Sigmoid colon (tissue), 4 donors: Measurements from ENCODE around the gene ABHD13.

ENCODE experiments used
- EP300 ChIP-seq, 4 donors: sonication (generic); formaldehyde crosslinking; IDR thresholded peaks; one replicate each; pipeline ENCODE4 v1.6.1; 2017; ENCODE audit warnings: antibody characterized with exemption in 4 of 4
- POLR2A ChIP-seq, 2 donors: fragments of 450-650 bp; IDR thresholded peaks; one replicate each; pipeline ENCODE4 v1.6.1; 2016; ENCODE audit warnings: antibody characterized with exemption in 2 of 2, mild to moderate bottlenecking in 2 of 2, moderate library complexity in 2 of 2
- POLR2AphosphoS5 ChIP-seq, 4 donors: sonication (generic); formaldehyde crosslinking; IDR thresholded peaks; one replicate each; pipeline ENCODE4 v1.6.1; 2017; ENCODE audit warnings: antibody characterized with exemption in 4 of 4
- TF ChIP-seq, protein P1 (sequence below), 4 experiments: fragments of 450-650 bp in 3 of 4; fragments of 200-600 bp in 1 of 4; IDR thresholded peaks; one replicate each; pipeline ENCODE4 v1.5.1; 2016 to 2019; ENCODE audit warnings: antibody characterized with exemption in 4 of 4, mild to moderate bottlenecking in 3 of 4, moderate library complexity in 2 of 4

DNA sequence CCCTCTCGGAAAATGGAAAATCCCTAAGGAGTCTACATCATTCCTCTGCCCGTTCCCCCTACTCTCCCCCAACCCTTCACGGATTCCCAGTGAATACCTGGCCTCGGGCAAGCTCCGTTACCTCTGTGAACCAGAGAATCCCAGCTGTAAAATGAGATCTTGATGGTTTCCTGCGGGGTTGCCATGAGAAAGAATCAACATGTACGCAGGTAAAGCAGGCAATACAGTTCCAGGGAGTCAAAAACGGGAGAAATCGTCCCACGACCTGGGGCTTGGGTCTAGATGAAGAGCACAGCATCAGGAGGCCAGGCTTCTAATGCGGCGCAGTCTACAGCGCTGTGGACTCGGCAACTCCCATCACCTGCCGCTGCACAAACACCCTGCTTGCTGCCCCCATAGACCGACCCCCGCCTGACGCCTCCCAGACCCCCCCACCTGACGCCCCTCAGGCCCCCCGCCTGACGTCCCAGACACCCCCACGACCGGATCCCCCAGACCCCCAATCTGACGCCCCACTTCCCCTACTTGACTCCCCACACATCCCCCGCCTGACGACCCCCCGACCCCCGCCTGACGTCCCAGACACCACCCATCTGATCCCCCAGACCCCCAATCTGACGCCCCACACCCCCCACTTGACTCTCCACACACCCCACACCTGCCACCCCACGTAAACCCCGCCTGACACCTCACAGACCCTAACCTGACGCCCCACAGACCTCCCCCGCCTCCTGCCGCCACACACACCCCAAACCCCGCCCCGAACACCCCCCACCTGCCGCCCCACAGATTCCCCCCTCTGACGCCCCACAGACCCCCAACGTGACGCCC is 3.5 kb upstream of the ABHD13 start:
- TF ChIP-seq, protein P1, sequence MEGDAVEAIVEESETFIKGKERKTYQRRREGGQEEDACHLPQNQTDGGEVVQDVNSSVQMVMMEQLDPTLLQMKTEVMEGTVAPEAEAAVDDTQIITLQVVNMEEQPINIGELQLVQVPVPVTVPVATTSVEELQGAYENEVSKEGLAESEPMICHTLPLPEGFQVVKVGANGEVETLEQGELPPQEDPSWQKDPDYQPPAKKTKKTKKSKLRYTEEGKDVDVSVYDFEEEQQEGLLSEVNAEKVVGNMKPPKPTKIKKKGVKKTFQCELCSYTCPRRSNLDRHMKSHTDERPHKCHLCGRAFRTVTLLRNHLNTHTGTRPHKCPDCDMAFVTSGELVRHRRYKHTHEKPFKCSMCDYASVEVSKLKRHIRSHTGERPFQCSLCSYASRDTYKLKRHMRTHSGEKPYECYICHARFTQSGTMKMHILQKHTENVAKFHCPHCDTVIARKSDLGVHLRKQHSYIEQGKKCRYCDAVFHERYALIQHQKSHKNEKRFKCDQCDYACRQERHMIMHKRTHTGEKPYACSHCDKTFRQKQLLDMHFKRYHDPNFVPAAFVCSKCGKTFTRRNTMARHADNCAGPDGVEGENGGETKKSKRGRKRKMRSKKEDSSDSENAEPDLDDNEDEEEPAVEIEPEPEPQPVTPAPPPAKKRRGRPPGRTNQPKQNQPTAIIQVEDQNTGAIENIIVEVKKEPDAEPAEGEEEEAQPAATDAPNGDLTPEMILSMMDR (IDR thresholded peaks at IDR 0.05): no peak
- TF ChIP-seq POLR2A (IDR thresholded peaks at IDR 0.05) (no peak), POLR2AphosphoS5 (IDR thresholded peaks at IDR 0.05) (no peak), EP300 (IDR thresholded peaks at IDR 0.05) (no peak)
